Ascending aorta (tissue), 2 donors: ENCODE results near the gene USF3. TPM values are rescaled to one million over a fixed set of nuclear protein-coding genes. Genes with fewer than 3 reads are reported as not detected.

ENCODE experiments used
- DNase-seq, 2 donors: peaks; one replicate each; pipeline ENCODE4 v3.0.0-alpha.2; 2019; ENCODE audit warnings: low spot score in 2 of 2
- H3K27ac ChIP-seq, 2 donors: fragments of 200-600 bp; sonication (generic); one replicate each; pipeline ENCODE4 v1.5.1; 2016 to 2017; ENCODE audit warnings: mild to moderate bottlenecking in 1 of 2
- H3K27me3 ChIP-seq: fragments of 200-600 bp; sonication (generic); one replicate; pipeline ENCODE4 v1.5.1; 2017
- H3K36me3 ChIP-seq, 2 donors: fragments of 200-600 bp; sonication (generic); one replicate each; pipeline ENCODE4 v1.5.1; 2016
- H3K4me1 ChIP-seq, 2 donors: fragments of 200-600 bp; sonication (generic); one replicate each; pipeline ENCODE4 v1.5.1; 2016 to 2017; ENCODE audit warnings: mild to moderate bottlenecking in 1 of 2
- H3K4me3 ChIP-seq, 2 donors: fragments of 200-600 bp; sonication (generic); one replicate each; pipeline ENCODE4 v1.5.1; 2016 to 2017; ENCODE audit warnings: mild to moderate bottlenecking in 1 of 2
- H3K9me3 ChIP-seq, 2 donors: fragments of 200-600 bp; sonication (generic); one replicate each; pipeline ENCODE4 v1.5.1; 2016
- CTCF ChIP-seq, 3 experiments: fragments of 200-600 bp in 2 of 3; fragments of 450-650 bp in 1 of 3; sonication (generic) in 2 of 3; IDR thresholded peaks; one replicate each; pipeline ENCODE4 v1.5.1; 2016 to 2019; ENCODE audit warnings: antibody characterized with exemption in 3 of 3, mild to moderate bottlenecking in 1 of 3, moderate library complexity in 1 of 3
- intact Hi-C: fragments of 100-400 bp; cut with DNase I; formaldehyde crosslinking; loops from one replicate; pipeline ENCODE4 v1.15.1; 2023
- total RNA-seq: library from RNA; depleted of rRNA; stranded (reverse); fragments of >200 nt; gene quantifications from one replicate; pipeline ENCODE4 v1.1.0, GENCODE V29; 2016

USF3 gene
- total RNA-seq, 1 donor from 2014 or later, result 16.1 TPM

- DNase-seq, result no peak
- intact Hi-C loops, result no loop called here
- no peaks in the 10 kb centered on the region for H3K9me3 ChIP-seq
- H3K36me3 ChIP-seq, result peaks cover 22 to 73% of the 10 kb centered on the region in 2 donors
- no peaks in the 10 kb centered on the region for H3K27me3 ChIP-seq
- H3K4me1 ChIP-seq, result no peaks in the 10 kb centered on the region
- no peak overlapping the region for H3K27ac ChIP-seq
- no peak for TF ChIP-seq CTCF (IDR thresholded peaks at IDR 0.05)
- no peak overlapping the region for H3K4me3 ChIP-seq
Measured at GRCh38 chr3:113658107-113658506, 38.3 kb downstream of the USF3 start.

- H3K9me3 ChIP-seq, result no peaks in the 10 kb centered on the region
- peaks cover 4 to 40% of the 10 kb centered on the region in 2 donors for H3K36me3 ChIP-seq
- no peaks in the 10 kb centered on the region for H3K4me1 ChIP-seq
- DNase-seq, result no peak
- no peak overlapping the region for H3K27ac ChIP-seq
- TF ChIP-seq CTCF (IDR thresholded peaks at IDR 0.05), result no peak
- no peak overlapping the region for H3K4me3 ChIP-seq
- no peaks in the 10 kb centered on the region for H3K27me3 ChIP-seq
- intact Hi-C loops, result no loop called here
Measured at GRCh38 chr3:113654851-113655250, 41.6 kb downstream of the USF3 start.

- Histone ChIP-seq H3K4me3 (no peak overlapping the region), H3K27ac (no peak overlapping the region), H3K4me1 (no peaks in the 10 kb centered on the region), H3K36me3 (peaks cover 0 to 35% of the 10 kb centered on the region in 2 donors), H3K9me3 (no peaks in the 10 kb centered on the region), H3K27me3 (no peaks in the 10 kb centered on the region)
- TF ChIP-seq CTCF (IDR thresholded peaks at IDR 0.05), result no peak
- DNase-seq, result no peak
- intact Hi-C loops, result no loop called here
Measured at GRCh38 chr3:113654310-113654709, 42.1 kb downstream of the USF3 start.

GRCh38 chr3:113649174-113649845 is 47.1 kb downstream of the USF3 start:
- no peak overlapping the region for H3K27ac ChIP-seq
- intact Hi-C loops, result no loop called here
- H3K27me3 ChIP-seq, result no peaks in the 10 kb centered on the region

GRCh38 chr3:113648524-113648923 is 47.9 kb downstream of the USF3 start:
- TF ChIP-seq CTCF (IDR thresholded peaks at IDR 0.05), result no peak
- no peaks in the 10 kb centered on the region for H3K36me3 ChIP-seq
- H3K27me3 ChIP-seq, result no peaks in the 10 kb centered on the region
- no peaks in the 10 kb centered on the region for H3K4me1 ChIP-seq
- intact Hi-C loops, result no loop called here
- no peak overlapping the region for H3K4me3 ChIP-seq
- DNase-seq, result no peak
- no peak overlapping the region for H3K27ac ChIP-seq
- H3K9me3 ChIP-seq, result peaks cover 9 to 25% of the 10 kb centered on the region in 2 donors

More at GRCh38 chr3:113649174-113649845, 47.1 kb downstream of the USF3 start:
- no peaks in the 10 kb centered on the region for H3K4me1 ChIP-seq
- no peak for DNase-seq
- no peak for TF ChIP-seq CTCF (IDR thresholded peaks at IDR 0.05)
- no peak overlapping the region for H3K4me3 ChIP-seq
- H3K36me3 ChIP-seq, result no peaks in the 10 kb centered on the region
- peaks cover 9 to 24% of the 10 kb centered on the region in 2 donors for H3K9me3 ChIP-seq
